HG03354 (cell line): ENCODE results near the gene USP17L15.
"Not testable (repeated sequence)": the region's sequence is repeated elsewhere in the genome, so short reads cannot be mapped to it uniquely, and the experiment has no call there.

Experiments
- ATAC-seq: cut with Tn5 transposase; IDR thresholded peaks from one replicate; pipeline ENCODE4 v1.9.1; 2021; ENCODE audit warnings: mild to moderate bottlenecking; ENCODE audit not compliant: unreplicated experiment, poor library complexity, severe bottlenecking

The USP17L15 gene, protein sequence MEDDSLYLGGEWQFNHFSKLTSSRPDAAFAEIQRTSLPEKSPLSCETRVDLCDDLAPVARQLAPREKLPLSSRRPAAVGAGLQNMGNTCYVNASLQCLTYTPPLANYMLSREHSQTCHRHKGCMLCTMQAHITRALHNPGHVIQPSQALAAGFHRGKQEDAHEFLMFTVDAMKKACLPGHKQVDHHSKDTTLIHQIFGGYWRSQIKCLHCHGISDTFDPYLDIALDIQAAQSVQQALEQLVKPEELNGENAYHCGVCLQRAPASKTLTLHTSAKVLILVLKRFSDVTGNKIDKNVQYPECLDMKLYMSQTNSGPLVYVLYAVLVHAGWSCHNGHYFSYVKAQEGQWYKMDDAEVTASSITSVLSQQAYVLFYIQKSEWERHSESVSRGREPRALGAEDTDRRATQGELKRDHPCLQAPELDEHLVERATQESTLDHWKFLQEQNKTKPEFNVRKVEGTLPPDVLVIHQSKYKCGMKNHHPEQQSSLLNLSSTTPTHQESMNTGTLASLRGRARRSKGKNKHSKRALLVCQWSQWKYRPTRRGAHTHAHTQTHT

DNA sequence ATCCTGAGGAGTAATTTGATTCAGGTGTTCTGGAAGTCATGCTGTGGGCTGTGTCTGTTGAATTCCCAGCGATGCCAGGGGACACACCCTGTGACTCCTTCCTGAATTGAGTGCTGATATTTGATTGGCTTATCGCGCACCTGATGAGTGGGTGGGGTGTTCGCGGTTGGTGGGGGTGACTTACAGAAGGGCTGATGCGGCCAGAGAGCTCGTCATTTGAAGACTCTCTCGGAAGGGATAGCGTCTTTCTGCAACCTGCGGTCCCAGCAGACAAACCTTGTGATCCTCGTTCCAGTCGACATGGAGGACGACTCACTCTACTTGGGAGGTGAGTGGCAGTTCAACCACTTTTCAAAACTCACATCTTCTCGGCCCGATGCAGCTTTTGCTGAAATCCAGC, at the start of gene USP17L15:
Gene USP17L15, plus strand, starts transcription at position 301 of the 400 bp plus-strand sequence. Its CDS starts 0 bp downstream, at position 301.
- ATAC-seq = not testable (repeated sequence)

DNA sequence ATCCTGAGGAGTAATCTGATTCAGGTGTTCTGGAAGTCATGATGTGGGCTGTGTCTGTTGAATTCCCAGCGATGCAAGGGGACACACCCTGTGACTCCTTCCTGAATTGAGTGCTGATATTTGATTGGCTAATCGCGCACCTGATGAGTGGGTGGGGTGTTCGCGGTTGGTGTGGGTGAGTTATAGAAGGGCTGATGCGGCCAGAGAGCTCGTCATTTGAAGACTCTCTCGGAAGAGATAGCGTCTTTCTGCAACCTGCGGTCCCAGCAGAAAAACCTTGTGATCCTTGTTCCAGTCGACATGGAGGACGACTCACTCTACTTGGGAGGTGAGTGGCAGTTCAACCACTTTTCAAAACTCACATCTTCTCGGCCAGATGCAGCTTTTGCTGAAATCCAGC, 23.8 kb upstream of the USP17L15 start, which contains the start of gene USP17L10:
Gene USP17L10, plus strand, starts transcription at position 301 of the 400 bp plus-strand sequence. Its CDS starts 0 bp downstream, at position 301.
- ATAC-seq = not testable (repeated sequence)

DNA sequence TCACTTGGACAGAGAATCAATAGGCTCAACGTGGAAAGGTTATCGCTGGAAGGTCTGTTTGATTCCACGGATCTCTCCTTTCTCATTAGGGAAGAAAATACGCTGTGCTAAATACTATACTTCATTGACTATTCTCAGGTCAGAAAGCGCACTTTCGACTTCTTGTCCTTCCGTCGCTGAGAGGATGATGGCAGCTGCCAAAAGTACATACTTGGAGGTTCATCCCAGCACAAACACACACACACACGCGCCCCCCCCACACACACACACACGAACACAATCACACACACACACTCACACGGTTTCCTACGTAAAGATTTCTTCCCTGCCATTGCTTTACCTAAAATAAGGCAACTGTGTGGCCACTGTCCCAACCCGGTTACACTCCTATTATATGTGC, 19.5 kb upstream of the USP17L15 start:
- ATAC-seq = not testable (repeated sequence)

DNA sequence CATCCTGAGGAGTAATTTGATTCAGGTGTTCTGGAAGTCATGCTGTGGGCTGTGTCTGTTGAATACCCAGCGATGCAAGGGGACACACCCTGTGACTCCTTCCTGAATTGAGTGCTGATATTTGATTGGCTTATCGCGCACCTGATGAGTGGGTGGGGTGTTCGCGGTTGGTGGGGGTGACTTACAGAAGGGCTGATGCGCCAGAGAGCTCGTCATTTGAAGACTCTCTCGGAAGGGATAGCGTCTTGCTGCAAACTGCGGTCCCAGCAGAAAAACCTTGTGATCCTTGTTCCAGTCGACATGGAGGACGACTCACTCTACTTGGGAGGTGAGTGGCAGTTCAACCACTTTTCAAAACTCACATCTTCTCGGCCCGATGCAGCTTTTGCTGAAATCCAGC, 19.1 kb upstream of the USP17L15 start, which contains the start of gene USP17L11:
Gene USP17L11, plus strand, starts transcription at position 301 of the 400 bp plus-strand sequence. Its CDS starts 0 bp downstream, at position 301.
- ATAC-seq = not testable (repeated sequence)

DNA sequence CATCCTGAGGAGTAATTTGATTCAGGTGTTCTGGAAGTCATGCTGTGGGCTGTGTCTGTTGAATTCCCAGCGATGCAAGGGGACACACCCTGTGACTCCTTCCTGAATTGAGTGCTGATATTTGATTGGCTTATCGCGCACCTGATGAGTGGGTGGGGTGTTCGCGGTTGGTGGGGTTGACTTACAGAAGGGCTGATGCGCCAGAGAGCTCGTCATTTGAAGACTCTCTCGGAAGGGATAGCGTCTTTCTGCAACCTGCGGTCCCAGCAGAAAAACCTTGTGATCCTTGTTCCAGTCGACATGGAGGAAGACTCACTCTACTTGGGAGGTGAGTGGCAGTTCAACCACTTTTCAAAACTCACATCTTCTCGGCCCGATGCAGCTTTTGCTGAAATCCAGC, 14.3 kb upstream of the USP17L15 start, which contains the start of gene USP17L12:
Gene USP17L12, plus strand, starts transcription at position 301 of the 400 bp plus-strand sequence. Its CDS starts 0 bp downstream, at position 301.
- not testable (repeated sequence) for ATAC-seq

DNA sequence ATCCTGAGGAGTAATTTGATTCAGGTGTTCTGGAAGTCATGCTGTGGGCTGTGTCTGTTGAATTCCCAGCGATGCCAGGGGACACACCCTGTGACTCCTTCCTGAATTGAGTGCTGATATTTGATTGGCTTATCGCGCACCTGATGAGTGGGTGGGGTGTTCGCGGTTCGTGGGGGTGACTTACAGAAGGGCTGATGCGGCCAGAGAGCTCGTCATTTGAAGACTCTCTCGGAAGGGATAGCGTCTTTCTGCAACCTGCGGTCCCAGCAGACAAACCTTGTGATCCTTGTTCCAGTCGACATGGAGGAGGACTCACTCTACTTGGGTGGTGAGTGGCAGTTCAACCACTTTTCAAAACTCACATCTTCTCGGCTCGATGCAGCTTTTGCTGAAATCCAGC, 9.6 kb upstream of the USP17L15 start, which contains the start of gene USP17L13:
Gene USP17L13, plus strand, starts transcription at position 301 of the 400 bp plus-strand sequence. Its CDS starts 0 bp downstream, at position 301.
- not testable (repeated sequence) for ATAC-seq

DNA sequence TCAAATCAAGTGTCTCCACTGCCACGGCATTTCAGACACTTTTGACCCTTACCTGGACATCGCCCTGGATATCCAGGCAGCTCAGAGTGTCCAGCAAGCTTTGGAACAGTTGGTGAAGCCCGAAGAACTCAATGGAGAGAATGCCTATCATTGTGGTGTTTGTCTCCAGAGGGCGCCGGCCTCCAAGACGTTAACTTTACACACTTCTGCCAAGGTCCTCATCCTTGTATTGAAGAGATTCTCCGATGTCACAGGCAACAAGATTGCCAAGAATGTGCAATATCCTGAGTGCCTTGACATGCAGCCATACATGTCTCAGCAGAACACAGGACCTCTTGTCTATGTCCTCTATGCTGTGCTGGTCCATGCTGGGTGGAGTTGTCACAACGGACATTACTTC, 3.9 kb upstream of the USP17L15 start:
- not testable (repeated sequence) for ATAC-seq

DNA sequence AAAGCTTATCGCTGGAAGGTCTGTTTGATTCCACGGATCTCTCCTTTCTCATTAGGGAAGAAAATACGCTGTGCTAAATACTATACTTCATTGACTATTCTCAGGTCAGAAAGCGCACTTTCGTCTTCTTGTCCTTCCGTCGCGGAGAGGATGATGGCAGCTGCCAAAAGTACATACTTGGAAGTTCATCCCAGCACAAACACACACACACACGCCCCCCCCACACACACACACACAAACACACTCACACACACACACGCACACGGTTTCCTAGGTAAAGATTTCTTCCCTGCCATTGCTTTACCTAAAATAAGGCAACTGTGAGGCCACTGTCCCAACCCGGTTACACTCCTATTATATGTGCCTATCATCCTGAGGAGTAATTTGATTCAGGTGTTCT, 4.3 kb downstream of the USP17L15 start:
- not testable (repeated sequence) for ATAC-seq

DNA sequence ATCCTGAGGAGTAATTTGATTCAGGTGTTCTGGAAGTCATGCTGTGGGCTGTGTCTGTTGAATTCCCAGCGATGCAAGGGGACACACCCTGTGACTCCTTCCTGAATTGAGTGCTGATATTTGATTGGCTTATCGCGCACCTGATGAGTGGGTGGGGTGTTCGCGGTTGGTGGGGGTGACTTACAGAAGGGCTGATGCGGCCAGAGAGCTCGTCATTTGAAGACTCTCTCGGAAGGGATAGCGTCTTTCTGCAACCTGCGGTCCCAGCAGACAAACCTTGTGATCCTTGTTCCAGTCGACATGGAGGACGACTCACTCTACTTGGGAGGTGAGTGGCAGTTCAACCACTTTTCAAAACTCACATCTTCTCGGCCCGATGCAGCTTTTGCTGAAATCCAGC, 9.4 kb downstream of the USP17L15 start, which contains the start of gene USP17L17:
Gene USP17L17, plus strand, starts transcription at position 301 of the 400 bp plus-strand sequence. Its CDS starts 0 bp downstream, at position 301.
- not testable (repeated sequence) for ATAC-seq

DNA sequence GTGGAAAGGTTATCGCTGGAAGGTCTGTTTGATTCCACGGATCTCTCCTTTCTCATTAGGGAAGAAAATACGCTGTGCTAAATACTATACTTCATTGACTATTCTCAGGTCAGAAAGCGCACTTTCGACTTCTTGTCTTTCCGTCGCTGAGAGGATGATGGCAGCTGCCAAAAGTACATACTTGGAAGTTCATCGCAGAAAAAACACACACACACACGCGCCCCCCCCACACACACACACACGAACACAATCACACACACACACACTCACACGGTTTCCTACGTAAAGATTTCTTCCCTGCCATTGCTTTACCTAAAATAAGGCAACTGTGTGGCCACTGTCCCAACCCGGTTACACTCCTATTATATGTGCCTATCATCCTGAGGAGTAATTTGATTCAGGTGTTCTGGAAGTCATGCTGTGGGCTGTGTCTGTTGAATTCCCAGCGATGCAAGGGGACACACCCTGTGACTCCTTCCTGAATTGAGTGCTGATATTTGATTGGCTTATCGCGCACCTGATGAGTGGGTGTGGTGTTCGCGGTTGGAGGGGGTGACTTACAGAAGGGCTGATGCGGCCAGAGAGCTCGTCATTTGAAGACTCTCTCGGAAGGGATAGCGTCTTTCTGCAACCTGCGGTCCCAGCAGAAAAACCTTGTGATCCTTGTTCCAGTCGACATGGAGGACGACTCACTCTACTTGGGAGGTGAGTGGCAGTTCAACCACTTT, 13.9 kb downstream of the USP17L15 start, which contains the start of gene USP17L18:
Gene USP17L18, plus strand, starts transcription at position 678 of the 728 bp plus-strand sequence. Its CDS starts 0 bp downstream, at position 678.
- ATAC-seq = not testable (repeated sequence)

DNA sequence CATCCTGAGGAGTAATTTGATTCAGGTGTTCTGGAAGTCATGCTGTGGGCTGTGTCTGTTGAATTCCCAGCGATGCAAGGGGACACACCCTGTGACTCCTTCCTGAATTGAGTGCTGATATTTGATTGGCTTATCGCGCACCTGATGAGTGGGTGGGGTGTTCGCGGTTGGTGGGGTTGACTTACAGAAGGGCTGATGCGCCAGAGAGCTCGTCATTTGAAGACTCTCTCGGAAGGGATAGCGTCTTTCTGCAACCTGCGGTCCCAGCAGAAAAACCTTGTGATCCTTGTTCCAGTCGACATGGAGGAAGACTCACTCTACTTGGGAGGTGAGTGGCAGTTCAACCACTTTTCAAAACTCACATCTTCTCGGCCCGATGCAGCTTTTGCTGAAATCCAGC, 18.9 kb downstream of the USP17L15 start, which contains the start of gene USP17L19:
Gene USP17L19, plus strand, starts transcription at position 301 of the 400 bp plus-strand sequence. Its CDS starts 0 bp downstream, at position 301.
- ATAC-seq = not testable (repeated sequence)

DNA sequence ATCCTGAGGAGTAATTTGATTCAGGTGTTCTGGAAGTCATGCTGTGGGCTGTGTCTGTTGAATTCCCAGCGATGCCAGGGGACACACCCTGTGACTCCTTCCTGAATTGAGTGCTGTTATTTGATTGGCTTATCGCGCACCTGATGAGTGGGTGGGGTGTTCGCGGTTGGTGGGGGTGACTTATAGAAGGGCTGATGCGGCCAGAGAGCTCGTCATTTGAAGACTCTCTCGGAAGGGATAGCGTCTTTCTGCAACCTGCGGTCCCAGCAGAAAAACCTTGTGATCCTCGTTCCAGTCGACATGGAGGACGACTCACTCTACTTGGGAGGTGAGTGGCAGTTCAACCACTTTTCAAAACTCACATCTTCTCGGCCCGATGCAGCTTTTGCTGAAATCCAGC, 23.6 kb downstream of the USP17L15 start, which contains the start of gene USP17L20:
Gene USP17L20, plus strand, starts transcription at position 301 of the 400 bp plus-strand sequence. Its CDS starts 0 bp downstream, at position 301.
- not testable (repeated sequence) for ATAC-seq

DNA sequence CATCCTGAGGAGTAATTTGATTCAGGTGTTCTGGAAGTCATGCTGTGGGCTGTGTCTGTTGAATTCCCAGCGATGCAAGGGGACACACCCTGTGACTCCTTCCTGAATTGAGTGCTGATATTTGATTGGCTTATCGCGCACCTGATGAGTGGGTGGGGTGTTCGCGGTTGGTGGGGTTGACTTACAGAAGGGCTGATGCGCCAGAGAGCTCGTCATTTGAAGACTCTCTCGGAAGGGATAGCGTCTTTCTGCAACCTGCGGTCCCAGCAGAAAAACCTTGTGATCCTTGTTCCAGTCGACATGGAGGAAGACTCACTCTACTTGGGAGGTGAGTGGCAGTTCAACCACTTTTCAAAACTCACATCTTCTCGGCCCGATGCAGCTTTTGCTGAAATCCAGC, 28.4 kb downstream of the USP17L15 start, which contains the start of gene USP17L21:
Gene USP17L21, plus strand, starts transcription at position 301 of the 400 bp plus-strand sequence. Its CDS starts 0 bp downstream, at position 301.
- ATAC-seq = not testable (repeated sequence)

DNA sequence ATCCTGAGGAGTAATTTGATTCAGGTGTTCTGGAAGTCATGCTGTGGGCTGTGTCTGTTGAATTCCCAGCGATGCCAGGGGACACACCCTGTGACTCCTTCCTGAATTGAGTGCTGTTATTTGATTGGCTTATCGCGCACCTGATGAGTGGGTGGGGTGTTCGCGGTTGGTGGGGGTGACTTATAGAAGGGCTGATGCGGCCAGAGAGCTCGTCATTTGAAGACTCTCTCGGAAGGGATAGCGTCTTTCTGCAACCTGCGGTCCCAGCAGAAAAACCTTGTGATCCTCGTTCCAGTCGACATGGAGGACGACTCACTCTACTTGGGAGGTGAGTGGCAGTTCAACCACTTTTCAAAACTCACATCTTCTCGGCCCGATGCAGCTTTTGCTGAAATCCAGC, 33.1 kb downstream of the USP17L15 start, which contains the start of gene USP17L22:
Gene USP17L22, plus strand, starts transcription at position 301 of the 400 bp plus-strand sequence. Its CDS starts 0 bp downstream, at position 301.
- not testable (repeated sequence) for ATAC-seq

DNA sequence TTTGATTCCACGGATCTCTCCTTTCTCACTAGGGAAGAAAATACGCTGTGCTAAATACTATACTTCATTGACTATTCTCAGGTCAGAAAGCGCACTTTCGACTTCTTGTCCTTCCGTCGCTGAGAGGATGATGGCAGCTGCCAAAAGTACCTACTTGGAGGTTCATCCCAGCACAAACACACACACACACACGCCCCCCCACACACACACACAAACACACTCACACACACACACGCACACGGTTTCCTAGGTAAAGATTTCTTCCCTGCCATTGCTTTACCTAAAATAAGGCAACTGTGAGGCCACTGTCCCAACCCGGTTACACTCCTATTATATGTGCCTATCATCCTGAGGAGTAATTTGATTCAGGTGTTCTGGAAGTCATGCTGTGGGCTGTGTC, 37.5 kb downstream of the USP17L15 start:
- not testable (repeated sequence) for ATAC-seq
